ENCODE data around the gene UFSP1. TPM values are rescaled to one million over a fixed set of nuclear protein-coding genes. Genes with fewer than 3 reads are reported as not detected.

The UFSP1 gene
- total and polyA plus RNA-seq, 2 of the 13 experiments (the other 11 are each of a cell fraction or from before 2014, with no cell fraction given): 0.65 to 3.3 TPM

DNA sequence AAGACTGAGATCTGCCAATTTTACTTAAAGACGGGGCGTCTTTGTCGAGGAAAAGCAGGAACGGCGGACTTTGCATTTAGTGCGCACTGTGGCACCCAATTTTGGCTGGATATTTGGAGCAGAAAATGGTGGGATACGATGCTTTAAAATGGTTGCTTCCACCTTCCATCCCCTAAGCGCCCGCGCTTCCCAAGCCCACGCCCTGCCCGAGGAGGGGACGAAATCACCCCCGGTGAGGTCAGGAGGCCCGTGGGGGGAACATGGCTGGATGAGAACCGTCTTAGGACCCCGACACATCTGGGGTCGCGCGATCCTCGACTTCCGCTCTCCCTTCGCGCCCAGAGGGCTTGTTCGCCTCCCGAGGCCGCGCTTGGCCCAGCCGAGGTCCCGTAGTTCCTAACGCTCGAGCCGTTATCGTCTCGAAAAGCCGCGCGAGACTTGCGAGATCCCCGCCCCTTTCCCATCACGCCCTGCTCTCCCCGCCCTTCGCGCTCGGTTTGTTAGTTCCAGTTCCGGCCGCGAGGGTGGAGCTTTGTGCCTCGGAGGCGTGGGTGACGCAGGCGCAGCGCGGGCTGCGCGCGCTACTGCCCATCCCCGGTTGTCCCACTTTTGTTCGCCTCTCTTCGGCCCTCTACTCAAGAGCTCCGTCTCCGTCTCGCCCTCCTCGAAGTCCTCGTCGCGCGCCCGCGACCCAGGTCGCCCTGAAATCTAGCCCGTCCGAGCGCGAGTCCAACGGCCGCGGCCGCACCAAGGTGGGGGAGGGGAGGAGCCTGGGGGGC lies 14.7 kb downstream of the UFSP1 start, which contains the start of gene SRRT (continued):
- TF ChIP-seq HMGXB4 (CRISPR knock-in tag; IDR thresholded peaks at IDR 0.05; ENCODE audit: borderline replicate concordance in 1 of 2, low read depth in 1 of 2) (peak; percentile 80 to 93), MAFK (conservative IDR thresholded peaks at IDR 0.05 in 1 of 2, IDR thresholded peaks at IDR 0.05 in 1 of 2; ENCODE audit: low read length in 2 of 2) (no peak), FOXA1 (IDR thresholded peaks at IDR 0.05) (no peak), FOXA1 (CRISPR knock-in tag; IDR thresholded peaks at IDR 0.05) (0 out of 2 replicates have a peak, but pooled peaks have one; percentile 35), ZNF75D (CRISPR knock-in tag; IDR thresholded peaks at IDR 0.05; ENCODE audit: borderline replicate concordance) (no peak), SKI (IDR thresholded peaks at IDR 0.05; ENCODE audit: partially characterized antibody) (no peak), ZBTB21 (CRISPR knock-in tag; IDR thresholded peaks at IDR 0.05) (0 out of 2 replicates have a peak, but pooled peaks have one; percentile 21), CENPT (CRISPR knock-in tag; IDR thresholded peaks at IDR 0.05; ENCODE audit: low read depth) (no peak), ARID2 (CRISPR knock-in tag; IDR thresholded peaks at IDR 0.05; ENCODE audit: borderline replicate concordance) (0 out of 2 replicates have a peak, but pooled peaks have one; percentile 70), ZNF230 (CRISPR knock-in tag; IDR thresholded peaks at IDR 0.05) (peak; percentile 77; the same call in 1 of the 2 replicates), ZNF772 (CRISPR knock-in tag; IDR thresholded peaks at IDR 0.05) (peak; percentile 47; the same call in 1 of the 2 replicates), WIZ (CRISPR knock-in tag; IDR thresholded peaks at IDR 0.05) (peak; percentile 75; the same call in 1 of the 2 replicates), ZNF558 (CRISPR knock-in tag; IDR thresholded peaks at IDR 0.05; ENCODE audit: borderline replicate concordance) (peak; percentile 74; the same call in 1 of the 2 replicates)
- TF ChIP-seq, protein P1, sequence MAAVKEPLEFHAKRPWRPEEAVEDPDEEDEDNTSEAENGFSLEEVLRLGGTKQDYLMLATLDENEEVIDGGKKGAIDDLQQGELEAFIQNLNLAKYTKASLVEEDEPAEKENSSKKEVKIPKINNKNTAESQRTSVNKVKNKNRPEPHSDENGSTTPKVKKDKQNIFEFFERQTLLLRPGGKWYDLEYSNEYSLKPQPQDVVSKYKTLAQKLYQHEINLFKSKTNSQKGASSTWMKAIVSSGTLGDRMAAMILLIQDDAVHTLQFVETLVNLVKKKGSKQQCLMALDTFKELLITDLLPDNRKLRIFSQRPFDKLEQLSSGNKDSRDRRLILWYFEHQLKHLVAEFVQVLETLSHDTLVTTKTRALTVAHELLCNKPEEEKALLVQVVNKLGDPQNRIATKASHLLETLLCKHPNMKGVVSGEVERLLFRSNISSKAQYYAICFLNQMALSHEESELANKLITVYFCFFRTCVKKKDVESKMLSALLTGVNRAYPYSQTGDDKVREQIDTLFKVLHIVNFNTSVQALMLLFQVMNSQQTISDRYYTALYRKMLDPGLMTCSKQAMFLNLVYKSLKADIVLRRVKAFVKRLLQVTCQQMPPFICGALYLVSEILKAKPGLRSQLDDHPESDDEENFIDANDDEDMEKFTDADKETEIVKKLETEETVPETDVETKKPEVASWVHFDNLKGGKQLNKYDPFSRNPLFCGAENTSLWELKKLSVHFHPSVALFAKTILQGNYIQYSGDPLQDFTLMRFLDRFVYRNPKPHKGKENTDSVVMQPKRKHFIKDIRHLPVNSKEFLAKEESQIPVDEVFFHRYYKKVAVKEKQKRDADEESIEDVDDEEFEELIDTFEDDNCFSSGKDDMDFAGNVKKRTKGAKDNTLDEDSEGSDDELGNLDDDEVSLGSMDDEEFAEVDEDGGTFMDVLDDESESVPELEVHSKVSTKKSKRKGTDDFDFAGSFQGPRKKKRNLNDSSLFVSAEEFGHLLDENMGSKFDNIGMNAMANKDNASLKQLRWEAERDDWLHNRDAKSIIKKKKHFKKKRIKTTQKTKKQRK (IDR thresholded peaks at IDR 0.05; ENCODE audit: low read length): no peak
- TF ChIP-seq, protein P2, sequence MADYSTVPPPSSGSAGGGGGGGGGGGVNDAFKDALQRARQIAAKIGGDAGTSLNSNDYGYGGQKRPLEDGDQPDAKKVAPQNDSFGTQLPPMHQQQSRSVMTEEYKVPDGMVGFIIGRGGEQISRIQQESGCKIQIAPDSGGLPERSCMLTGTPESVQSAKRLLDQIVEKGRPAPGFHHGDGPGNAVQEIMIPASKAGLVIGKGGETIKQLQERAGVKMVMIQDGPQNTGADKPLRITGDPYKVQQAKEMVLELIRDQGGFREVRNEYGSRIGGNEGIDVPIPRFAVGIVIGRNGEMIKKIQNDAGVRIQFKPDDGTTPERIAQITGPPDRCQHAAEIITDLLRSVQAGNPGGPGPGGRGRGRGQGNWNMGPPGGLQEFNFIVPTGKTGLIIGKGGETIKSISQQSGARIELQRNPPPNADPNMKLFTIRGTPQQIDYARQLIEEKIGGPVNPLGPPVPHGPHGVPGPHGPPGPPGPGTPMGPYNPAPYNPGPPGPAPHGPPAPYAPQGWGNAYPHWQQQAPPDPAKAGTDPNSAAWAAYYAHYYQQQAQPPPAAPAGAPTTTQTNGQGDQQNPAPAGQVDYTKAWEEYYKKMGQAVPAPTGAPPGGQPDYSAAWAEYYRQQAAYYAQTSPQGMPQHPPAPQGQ (CRISPR knock-in tag; IDR thresholded peaks at IDR 0.05; ENCODE audit: borderline replicate concordance): no peak

Measured in HepG2 (cell line).